ENCODE measurements around the gene MPHOSPH9. TPM values are rescaled to one million over a fixed set of nuclear protein-coding genes. Genes with fewer than 3 reads are reported as not detected.
A peak's percentile ranks its signal among the peaks of the same experiment; 100 is the strongest.
"Not testable (repeated sequence)": the region's sequence is repeated elsewhere in the genome, so short reads cannot be mapped to it uniquely, and the experiment has no call there.

MPHOSPH9 gene
- total and polyA plus RNA-seq, 2 of the 13 experiments (the other 11 are each of a cell fraction or from before 2014, with no cell fraction given): 20.3 to 63.4 TPM

- H3K4me3 ChIP-seq (replicated peaks in 1 of 3; ENCODE audit: insufficient read depth in 1 of 3, low read depth in 2 of 3, low read length in 3 of 3); H3K9ac ChIP-seq (ENCODE audit: insufficient read depth, low read depth, low read length); FAIRE-seq; BruUV-seq (replicated peaks); intact Hi-C loops (cut with micrococcal nuclease; ENCODE audit: unreplicated experiment); H3K27ac ChIP-seq (ENCODE audit: extremely low read length, insufficient read depth, low read length); H4K20me1 ChIP-seq (ENCODE audit: insufficient read depth, low read length); H2AFZ ChIP-seq (ENCODE audit: low read length); H3K27me3 ChIP-seq (ENCODE audit: control insufficient read depth in 1 of 2, insufficient read depth in 2 of 2, low read length in 2 of 2); DNase-seq (ENCODE audit: low spot score); H3K9me3 ChIP-seq (ENCODE audit: low read length); CTCF ChIA-PET (ENCODE audit: low intra/inter-chr PET ratio, low total read pairs); H3K4me2 ChIP-seq (ENCODE audit: low read depth, low read length): not testable (repeated sequence)
- POLR2A ChIA-PET: interaction anchor here (0.9 to 5.6 kb wide), 2 partner anchors 14 to 16 kb away, joined by 4 to 63 read pairs; partner anchors contain the start of genes MPHOSPH9 and MTRFR
- in situ Hi-C loops (cut with HindIII; ENCODE audit: extremely low pct_ligation_motif_present, low pct_unique_long_range_greater_than_20kb): loop anchor here (25.0 kb wide), 1 partner anchor 387 kb away; no protein-coding TSS in a partner anchor
- ATAC-seq: peak; percentile 36
- Histone ChIP-seq H3K4me1 (ENCODE audit: insufficient read depth, low read length) (peaks cover 25% of the 10 kb centered on the region), H3K79me2 (ENCODE audit: insufficient read depth, low read length) (peaks cover 57% of the 10 kb centered on the region), H3K36me3 (replicated peaks in 1 of 2; ENCODE audit: control insufficient read depth in 1 of 2, insufficient read depth in 2 of 2, low read length in 2 of 2) (peaks cover 8 to 22% of the 10 kb centered on the region in 2 experiments; a peak in 4 of 5 replicates)
- peak; percentile 97 for TF ChIP-seq AGO2 (optimal IDR thresholded peaks at IDR 0.05; ENCODE audit: low read depth, low read length)
- TF ChIP-seq RBFOX2 (IDR thresholded peaks at IDR 0.05; ENCODE audit: low read depth, low read length): peak; percentile 77
- peak; percentile 64 for TF ChIP-seq MAFF (IDR thresholded peaks at IDR 0.05; ENCODE audit: low read depth, low read length)
- TF ChIP-seq, protein P1, sequence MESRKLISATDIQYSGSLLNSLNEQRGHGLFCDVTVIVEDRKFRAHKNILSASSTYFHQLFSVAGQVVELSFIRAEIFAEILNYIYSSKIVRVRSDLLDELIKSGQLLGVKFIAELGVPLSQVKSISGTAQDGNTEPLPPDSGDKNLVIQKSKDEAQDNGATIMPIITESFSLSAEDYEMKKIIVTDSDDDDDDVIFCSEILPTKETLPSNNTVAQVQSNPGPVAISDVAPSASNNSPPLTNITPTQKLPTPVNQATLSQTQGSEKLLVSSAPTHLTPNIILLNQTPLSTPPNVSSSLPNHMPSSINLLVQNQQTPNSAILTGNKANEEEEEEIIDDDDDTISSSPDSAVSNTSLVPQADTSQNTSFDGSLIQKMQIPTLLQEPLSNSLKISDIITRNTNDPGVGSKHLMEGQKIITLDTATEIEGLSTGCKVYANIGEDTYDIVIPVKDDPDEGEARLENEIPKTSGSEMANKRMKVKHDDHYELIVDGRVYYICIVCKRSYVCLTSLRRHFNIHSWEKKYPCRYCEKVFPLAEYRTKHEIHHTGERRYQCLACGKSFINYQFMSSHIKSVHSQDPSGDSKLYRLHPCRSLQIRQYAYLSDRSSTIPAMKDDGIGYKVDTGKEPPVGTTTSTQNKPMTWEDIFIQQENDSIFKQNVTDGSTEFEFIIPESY (CRISPR knock-in tag; IDR thresholded peaks at IDR 0.05): peak; percentile 33; the same call in 1 of the 2 replicates
- TF ChIP-seq MAFK (conservative IDR thresholded peaks at IDR 0.05 in 1 of 2, IDR thresholded peaks at IDR 0.05 in 1 of 2; ENCODE audit: low read length in 2 of 2): peak in 1 of 2 experiments; percentile 49; a peak in 3 of 4 replicates
- TF ChIP-seq AGO1 (IDR thresholded peaks at IDR 0.05; ENCODE audit: low read depth, low read length, poor library complexity, severe bottlenecking): peak; percentile 96
- TF ChIP-seq HNRNPLL (IDR thresholded peaks at IDR 0.05; ENCODE audit: low read depth, low read length, poor library complexity, severe bottlenecking): peak; percentile 18
- 94% methylated on average over 6 of the region's 26 CpGs for WGBS (ENCODE audit: low lambda C conversion rate)
Measured at GRCh38 chr12:123248996-123249741, 16.2 kb upstream of the MPHOSPH9 start.
